HG03439 (cell line): ENCODE data around the gene TMCC2.

Experiments
- ATAC-seq: cut with Tn5 transposase; IDR thresholded peaks from one replicate; pipeline ENCODE4 v1.9.1; 2021; ENCODE audit warnings: mild to moderate bottlenecking, moderate library complexity; ENCODE audit not compliant: unreplicated experiment

Gene TMCC2

GRCh38 chr1:205239078-205239477 lies 11.3 kb downstream of the TMCC2 start:
- no peak for ATAC-seq

GRCh38 chr1:205240118-205240517 lies 12.4 kb downstream of the TMCC2 start:
- ATAC-seq, result no peak

- no peak for ATAC-seq
Observed at GRCh38 chr1:205240569-205240968, 12.8 kb downstream of the TMCC2 start.

DNA sequence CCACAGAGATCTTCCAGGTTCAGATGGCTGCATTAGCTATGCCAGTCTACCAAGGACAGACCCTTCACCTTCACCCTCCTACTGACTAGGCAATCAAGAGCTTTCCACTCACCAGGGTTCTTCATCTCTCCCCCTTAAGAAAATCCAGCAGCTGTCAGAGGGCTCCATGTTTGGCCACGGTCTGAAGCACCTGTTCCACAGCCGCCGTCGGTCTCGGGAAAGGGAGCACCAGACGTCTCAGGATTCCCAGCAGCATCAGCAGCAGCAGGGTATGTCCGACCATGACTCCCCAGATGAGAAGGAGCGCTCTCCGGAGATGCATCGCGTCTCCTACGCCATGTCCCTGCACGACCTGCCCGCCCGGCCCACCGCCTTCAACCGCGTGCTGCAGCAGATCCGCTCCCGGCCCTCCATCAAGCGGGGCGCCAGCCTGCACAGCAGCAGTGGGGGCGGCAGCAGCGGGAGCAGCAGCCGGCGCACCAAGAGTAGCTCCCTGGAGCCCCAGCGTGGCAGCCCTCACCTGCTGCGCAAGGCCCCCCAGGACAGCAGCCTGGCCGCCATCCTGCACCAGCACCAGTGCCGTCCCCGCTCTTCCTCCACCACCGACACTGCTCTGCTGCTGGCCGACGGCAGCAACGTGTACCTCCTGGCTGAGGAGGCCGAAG lies 13.8 kb downstream of the TMCC2 start:
- no peak for ATAC-seq

DNA sequence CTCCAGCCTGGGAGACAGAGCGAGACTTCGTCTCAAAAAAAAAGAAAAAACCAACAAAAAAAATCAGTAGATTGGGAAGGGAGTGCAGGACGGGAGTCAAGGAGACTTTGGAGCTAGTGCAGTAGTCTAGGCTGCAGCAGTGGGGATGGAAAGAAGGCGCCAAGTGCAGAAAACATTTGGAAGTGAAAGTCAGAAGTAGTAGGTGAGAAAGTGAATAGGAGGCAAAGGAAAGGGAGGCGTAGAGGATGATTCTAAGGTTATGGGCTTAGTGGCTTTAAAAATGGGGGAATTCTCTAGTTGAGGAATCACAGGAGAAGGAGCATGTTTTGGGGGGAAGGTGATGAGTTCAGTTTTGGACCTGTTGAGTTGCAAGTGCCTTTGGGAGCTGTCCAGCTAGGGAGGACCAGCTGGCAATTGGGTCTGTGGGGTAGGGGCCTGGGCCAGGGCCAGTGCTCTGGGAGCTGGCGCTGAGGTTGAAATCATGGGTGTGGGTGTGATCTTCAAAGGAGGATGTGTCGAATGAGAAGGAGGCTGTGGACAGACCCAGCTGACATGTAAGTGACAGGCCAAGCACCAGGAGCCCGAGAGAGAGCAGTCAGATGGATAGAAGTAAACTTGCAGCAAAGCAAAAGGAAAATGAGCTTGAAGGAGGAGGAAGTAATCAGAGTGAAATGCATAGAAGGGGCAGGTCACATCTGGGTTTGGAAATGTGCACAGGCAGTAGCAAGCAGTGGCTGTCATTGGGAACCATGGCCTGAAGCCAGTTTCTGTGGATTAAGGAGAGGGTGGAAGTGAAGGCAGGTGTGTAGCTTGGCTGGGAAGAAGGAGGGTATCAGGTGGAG lies 15.8 kb downstream of the TMCC2 start:
- no peak for ATAC-seq

- ATAC-seq, result no peak
Observed at GRCh38 chr1:205244384-205244783, 16.6 kb downstream of the TMCC2 start.

DNA sequence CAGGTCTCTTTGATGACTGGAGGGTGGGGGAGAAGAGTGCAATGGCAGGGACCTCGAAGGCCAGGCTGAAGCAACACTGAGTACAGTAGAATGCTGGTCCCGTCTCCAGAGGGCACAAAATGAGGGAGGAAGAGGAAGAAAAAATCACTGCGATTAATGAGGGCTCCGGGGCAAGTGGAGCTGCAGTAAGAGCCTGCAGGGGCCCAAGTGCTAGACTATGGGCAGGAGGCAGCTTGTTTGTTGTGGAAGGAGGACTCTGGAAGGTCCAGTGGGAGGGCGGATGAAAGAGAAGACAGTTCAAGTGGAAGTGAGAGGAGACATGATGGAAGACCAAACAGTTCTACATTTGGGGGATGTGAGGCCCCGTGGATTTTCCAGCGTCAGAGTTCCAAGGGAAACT lies 17.4 kb downstream of the TMCC2 start:
- no peak for ATAC-seq

DNA sequence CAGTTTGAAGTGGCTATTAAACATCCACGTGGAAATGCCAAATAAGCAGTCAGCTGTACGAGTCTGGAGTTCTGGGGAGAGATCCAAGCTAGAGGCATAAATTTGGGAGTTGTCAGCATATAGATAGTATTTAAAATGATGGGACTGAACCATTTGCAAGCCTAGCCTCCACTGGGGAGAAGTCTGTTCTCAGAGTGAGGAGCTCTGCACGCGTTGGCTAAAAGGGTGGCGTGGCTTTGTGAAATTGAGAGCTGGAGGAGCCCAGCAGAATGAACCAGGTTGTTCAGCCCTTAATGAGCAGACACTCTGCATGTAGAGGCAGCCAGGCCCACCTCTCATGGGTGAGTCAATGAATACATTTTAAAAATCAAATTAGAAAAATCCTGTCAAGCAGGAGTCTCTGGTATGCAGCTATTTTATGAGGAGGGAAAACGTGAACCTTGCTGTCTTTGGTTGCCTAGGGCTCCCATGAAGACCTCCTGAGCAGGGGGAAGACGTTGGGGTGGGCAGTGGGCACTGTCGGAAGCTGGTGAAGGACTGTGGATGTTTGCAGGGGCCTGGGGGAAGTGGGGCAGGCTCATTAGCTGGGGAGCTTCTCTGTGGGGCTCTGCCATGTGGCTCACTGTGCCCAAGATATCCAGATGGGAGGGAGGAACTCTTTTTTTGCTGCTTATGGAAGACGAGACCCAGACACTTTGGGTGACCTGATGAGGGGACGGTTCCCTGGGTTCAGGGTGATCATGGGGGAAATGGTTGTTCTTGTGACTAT lies 18.8 kb downstream of the TMCC2 start:
- ATAC-seq, result no peak

GRCh38 chr1:205247130-205247921 lies 19.6 kb downstream of the TMCC2 start:
- ATAC-seq, result no peak

DNA sequence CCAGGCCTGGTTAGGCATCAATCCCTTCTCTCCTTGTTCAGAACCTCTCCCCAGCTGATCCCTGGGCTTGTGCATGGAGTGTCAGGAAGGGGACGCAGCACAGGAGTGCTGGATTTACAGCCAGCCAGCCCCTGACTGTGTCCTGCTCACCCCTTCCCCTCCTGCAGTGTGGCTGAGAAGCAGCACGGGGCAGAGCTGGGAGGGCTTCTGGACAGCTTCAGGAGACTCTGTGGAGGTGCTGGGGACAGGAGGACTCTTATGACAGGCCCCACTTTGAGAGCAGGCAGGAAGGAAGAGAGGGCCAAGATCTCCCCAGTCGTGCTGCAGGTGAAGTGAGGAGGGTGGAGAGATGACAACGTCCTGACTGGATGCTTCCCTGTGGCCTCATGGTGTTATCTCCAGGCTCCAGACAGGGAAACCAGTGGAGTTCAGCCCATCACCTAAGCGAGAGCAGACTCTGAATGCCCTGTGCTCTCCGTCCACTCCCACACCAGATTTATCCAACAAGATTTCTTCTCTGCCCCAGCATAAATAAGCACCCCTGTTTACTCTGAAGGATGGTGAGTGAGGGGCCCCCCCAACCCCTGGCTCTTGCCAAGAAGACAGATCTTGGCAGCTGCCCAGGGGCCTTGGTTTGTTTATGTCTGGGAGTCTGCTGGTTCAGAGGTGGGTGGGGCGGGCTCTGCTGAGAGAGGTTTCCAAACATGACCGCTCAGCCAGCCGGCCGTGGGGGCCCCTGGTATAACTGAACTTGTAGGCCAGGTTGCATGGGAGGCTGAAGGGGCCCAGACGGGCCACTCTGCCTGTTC lies 21.3 kb downstream of the TMCC2 start:
- ATAC-seq, result no peak

DNA sequence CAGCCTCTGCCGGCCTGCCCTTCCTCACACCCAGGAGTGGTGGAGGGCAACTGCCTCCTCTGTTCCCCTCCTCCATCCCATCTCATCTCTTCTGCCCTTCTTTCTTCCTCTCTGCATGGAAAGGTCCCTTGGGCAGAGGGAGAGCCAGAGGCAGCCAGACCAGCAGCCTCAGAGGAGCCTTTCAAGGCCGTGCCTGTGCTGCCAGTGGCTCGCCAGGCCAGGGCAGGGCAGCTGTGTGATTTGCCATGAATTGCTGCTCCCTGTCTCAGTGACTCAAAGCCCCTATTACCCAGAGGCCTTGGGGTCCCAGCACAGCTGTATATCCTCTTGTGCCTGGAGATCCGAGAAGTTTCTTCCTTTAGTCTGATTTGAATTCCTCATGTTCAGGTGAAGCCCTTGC lies 21.9 kb downstream of the TMCC2 start:
- ATAC-seq, result no peak

GRCh38 chr1:205250699-205251098 lies 23.0 kb downstream of the TMCC2 start:
- ATAC-seq, result no peak

DNA sequence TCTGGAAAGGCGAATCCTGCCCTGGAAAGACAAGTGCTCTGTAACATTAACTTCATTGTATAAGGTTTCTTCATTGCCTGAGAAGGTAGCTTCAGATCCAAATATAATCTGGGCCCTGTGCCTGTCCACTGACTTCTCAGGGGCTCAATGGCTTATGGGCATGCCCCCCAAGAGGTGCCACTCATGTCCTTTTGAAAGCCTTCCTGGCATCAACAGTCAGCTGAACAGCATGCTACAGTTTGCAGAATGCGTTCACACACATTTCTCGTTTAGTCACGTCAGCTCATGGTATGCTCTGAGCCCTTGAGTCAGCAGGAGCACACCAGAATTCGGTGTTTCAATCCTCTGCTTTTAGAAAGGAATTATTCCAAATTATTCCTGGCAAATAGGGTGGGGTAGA lies 23.8 kb downstream of the TMCC2 start:
- no peak for ATAC-seq

GRCh38 chr1:205255941-205256780 lies 28.4 kb downstream of the TMCC2 start:
- peak; percentile 70 for ATAC-seq

GRCh38 chr1:205256951-205257625 lies 29.3 kb downstream of the TMCC2 start:
- no peak for ATAC-seq

DNA sequence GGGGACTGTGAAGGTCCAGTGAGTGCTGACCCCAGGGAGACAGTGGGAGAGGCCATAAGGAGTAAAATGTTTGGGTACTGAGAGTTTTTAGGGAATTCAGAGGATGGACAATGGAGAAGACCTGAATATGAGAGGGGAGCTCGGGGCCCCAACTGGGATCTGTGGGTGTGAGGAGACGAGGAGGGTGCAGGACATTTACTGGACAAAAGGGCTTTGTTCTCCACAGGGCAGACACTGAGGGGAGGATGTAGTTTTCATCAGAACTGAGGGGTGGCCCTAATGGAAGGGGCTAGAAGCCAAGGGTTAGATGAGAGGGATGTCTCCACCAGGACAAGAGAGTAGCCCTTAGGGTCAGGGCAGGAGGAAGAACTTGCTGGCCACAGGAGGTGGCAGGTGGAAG lies 30.0 kb downstream of the TMCC2 start:
- ATAC-seq, result no peak

GRCh38 chr1:205258261-205258691 lies 30.5 kb downstream of the TMCC2 start:
- no peak for ATAC-seq

DNA sequence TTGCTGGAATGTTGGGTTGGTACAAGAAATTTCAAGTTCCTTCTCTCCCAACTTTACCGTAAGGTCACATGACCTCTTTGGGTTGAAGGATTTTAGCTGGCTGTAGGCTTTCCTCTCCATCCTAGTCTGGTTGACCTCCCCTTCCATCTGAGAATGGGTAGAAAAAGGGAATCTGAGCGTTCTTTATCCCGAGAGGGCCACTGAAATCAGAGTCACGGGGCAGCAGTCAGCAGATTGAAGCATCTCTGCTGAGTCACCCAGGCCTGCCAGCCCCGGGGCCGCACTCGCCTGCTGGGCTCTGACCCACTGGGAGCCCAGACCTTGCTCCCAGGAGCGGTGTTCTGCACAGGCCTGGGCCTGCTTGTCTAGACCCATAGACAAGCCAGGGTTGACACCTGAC lies 31.0 kb downstream of the TMCC2 start:
- no peak for ATAC-seq
